ENCODE data around the gene RAF1. TPM values are rescaled to one million over a fixed set of nuclear protein-coding genes. Genes with fewer than 3 reads are reported as not detected.
"Not testable (repeated sequence)": the region's sequence is repeated elsewhere in the genome, so short reads cannot be mapped to it uniquely, and the experiment has no call there.

Gene RAF1
- total and polyA plus RNA-seq, 3 experiments from 2014 or later = 73.1 to 90.9 (median 89.4) TPM

DNA sequence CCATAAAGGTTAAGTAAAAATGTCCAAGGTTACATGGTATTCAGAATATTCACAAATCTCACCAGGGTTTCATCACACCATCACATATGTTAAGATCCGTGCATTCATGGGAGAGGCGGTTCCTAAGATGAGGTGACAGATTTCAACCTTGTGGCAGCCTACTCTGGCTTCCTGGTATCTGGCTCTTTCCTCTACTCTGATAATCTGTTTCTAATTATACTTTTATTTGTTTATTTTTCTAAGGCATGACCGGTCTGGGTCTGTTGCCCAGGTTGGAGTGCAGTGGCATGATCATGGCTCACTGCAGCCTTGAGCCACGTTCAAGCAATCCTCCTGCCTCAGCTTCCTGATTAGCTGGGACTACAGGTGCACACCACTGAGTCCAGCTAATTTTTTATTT, 34.4 kb downstream of the RAF1 start:
- no peaks in the 10 kb centered on the region for H3K27me3 Mint-ChIP-seq
- POLR2A ChIA-PET = interaction anchor here (0.6 kb wide), 1 partner anchor 22 kb away, joined by 5 read pairs; no protein-coding TSS in a partner anchor
- H3K9me3 Mint-ChIP-seq = no peaks in the 10 kb centered on the region
- CTCF ChIA-PET = no interaction called here
- Histone ChIP-seq H3K27me3 (ENCODE audit: insufficient read depth, low read length, poor library complexity, severe bottlenecking) (no peaks in the 10 kb centered on the region), H3K9me3 (ENCODE audit: low read length) (no peaks in the 10 kb centered on the region), H3K4me3 (ENCODE audit: low read length) (no peak overlapping the region), H3K4me1 (ENCODE audit: insufficient read depth, low read length) (peaks cover 44% of the 10 kb centered on the region), H3K36me3 (ENCODE audit: insufficient read depth, low read length) (no peaks in the 10 kb centered on the region), H3K27ac (ENCODE audit: low read depth, low read length) (no peak overlapping the region)
- peaks cover 0 to 8% (median 0%) of the 10 kb centered on the region in 3 donors for H3K36me3 Mint-ChIP-seq
- no peak for DNase-seq
- peak overlapping the region in 4 of 8 donors; percentile 13 to 69 (median 44) for H3K27ac Mint-ChIP-seq
- H3K4me3 Mint-ChIP-seq = no peak overlapping the region
- H3K4me1 Mint-ChIP-seq = peaks cover 51 to 83% (median 80%) of the 10 kb centered on the region in 3 donors

DNA sequence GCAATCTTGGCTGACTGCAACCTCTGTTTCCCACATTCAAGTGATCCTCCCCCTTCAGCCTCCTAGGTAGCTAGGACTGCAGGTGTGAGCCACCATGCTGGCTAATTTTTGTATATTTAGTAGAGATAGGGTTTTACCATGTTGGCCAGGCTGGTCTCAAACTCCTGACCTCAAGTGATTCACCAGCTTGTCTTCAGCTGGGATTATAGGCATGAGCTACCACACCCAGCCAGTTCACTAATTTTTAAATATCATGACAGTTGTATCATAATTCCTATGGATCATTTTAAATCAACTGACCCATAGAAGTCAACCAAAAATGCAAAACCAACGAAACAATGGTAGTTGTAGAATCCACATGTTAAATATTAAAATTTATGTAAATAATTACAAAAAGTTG, 35.1 kb downstream of the RAF1 start:
- Histone ChIP-seq H3K4me1 (ENCODE audit: insufficient read depth, low read length) (peaks cover 44% of the 10 kb centered on the region), H3K9me3 (ENCODE audit: low read length) (no peaks in the 10 kb centered on the region), H3K36me3 (ENCODE audit: insufficient read depth, low read length) (no peaks in the 10 kb centered on the region), H3K27me3 (ENCODE audit: insufficient read depth, low read length, poor library complexity, severe bottlenecking) (no peaks in the 10 kb centered on the region), H3K27ac (ENCODE audit: low read depth, low read length) (no peak overlapping the region), H3K4me3 (ENCODE audit: low read length) (no peak overlapping the region)
- DNase-seq = no peak
- peaks cover 55 to 83% (median 82%) of the 10 kb centered on the region in 3 donors for H3K4me1 Mint-ChIP-seq
- no peaks in the 10 kb centered on the region for H3K27me3 Mint-ChIP-seq
- ChIA-PET CTCF (no interaction called here), POLR2A (no interaction called here)
- no peaks in the 10 kb centered on the region for H3K9me3 Mint-ChIP-seq
- H3K27ac Mint-ChIP-seq = peak overlapping the region in 1 of 8 donors; percentile 43
- peaks cover 0 to 9% (median 0%) of the 10 kb centered on the region in 3 donors for H3K36me3 Mint-ChIP-seq
- no peak overlapping the region for H3K4me3 Mint-ChIP-seq

DNA sequence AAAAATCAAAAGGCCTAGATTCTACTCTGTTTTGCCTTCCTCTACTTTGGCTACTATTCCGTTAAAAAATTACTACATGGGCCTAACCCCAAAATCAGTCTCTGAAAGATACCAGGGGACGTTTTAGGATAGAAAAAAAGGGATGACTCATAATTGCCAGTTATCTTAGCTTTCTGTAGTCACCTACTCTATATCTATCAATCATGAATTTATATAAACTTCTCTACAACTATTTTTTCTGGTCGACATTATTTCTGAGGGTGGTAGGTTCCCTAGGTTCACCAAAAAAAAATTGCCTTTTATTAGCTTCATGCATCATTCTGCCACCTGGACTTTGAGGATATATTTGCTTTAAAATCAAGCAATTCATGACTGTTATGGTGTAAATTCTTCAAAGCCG, 36.5 kb downstream of the RAF1 start:
- no peak overlapping the region for H3K27ac ChIP-seq (ENCODE audit: low read depth, low read length)
- Mint-ChIP-seq H3K4me3 (peak overlapping the region in 2 of 7 donors; percentile 2 to 5), H3K4me1 (peaks cover 51 to 81% (median 79%) of the 10 kb centered on the region in 3 donors), H3K9me3 (no peaks in the 10 kb centered on the region), H3K27ac (peak overlapping the region in 7 of 8 donors; percentile 2 to 96 (median 32)), H3K27me3 (no peaks in the 10 kb centered on the region), H3K36me3 (peaks cover 0 to 9% (median 0%) of the 10 kb centered on the region in 3 donors)
- H3K4me1 ChIP-seq (ENCODE audit: insufficient read depth, low read length) = peaks cover 38% of the 10 kb centered on the region
- no peak overlapping the region for H3K4me3 ChIP-seq (ENCODE audit: low read length)
- ChIA-PET POLR2A (no interaction called here), CTCF (interaction anchor here (1.1 kb wide), 1 partner anchor 37 kb away, joined by 4 read pairs; the partner anchor contains the start of gene RAF1)
- no peaks in the 10 kb centered on the region for H3K9me3 ChIP-seq (ENCODE audit: low read length)
- no peaks in the 10 kb centered on the region for H3K27me3 ChIP-seq (ENCODE audit: insufficient read depth, low read length, poor library complexity, severe bottlenecking)
- DNase-seq = no peak
- H3K36me3 ChIP-seq (ENCODE audit: insufficient read depth, low read length) = no peaks in the 10 kb centered on the region

DNA sequence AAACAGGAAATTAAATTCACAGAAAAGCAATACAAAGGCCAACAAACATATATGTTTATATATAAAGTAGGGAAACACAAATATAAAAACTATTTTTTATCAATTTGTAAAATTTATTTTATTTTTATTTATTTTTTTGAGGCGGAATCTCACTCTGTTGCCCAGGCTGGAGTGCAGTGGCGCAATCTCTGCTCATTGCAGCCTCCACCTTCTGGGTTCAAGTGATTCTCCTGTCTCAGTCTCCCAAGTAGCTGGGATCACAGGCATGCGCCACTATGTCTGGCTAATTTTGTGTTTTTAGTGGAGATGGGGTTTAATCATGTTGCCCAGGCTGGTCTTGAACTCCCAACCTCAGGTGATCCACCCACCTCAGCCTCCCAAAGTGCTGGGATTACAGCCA, 39.0 kb downstream of the RAF1 start:
- H3K27me3 Mint-ChIP-seq; H3K36me3 ChIP-seq (ENCODE audit: insufficient read depth, low read length); H3K36me3 Mint-ChIP-seq; H3K27me3 ChIP-seq (ENCODE audit: insufficient read depth, low read length, poor library complexity, severe bottlenecking); POLR2A ChIA-PET; H3K4me3 ChIP-seq (ENCODE audit: low read length); H3K9me3 ChIP-seq (ENCODE audit: low read length); H3K27ac ChIP-seq (ENCODE audit: low read depth, low read length); H3K9me3 Mint-ChIP-seq; DNase-seq: not testable (repeated sequence)
- H3K4me1 ChIP-seq (ENCODE audit: insufficient read depth, low read length) = peaks cover 29% of the 10 kb centered on the region
- peaks cover 57 to 84% (median 76%) of the 10 kb centered on the region in 3 donors for H3K4me1 Mint-ChIP-seq
- peak overlapping the region in 2 of 7 donors; percentile 73 to 83 for H3K4me3 Mint-ChIP-seq
- peak overlapping the region in 6 of 8 donors; percentile 54 to 90 (median 72) for H3K27ac Mint-ChIP-seq
- CTCF ChIA-PET = interaction anchor here (1.2 kb wide), 1 partner anchor 20 kb away, joined by 3 read pairs; no protein-coding TSS in a partner anchor

DNA sequence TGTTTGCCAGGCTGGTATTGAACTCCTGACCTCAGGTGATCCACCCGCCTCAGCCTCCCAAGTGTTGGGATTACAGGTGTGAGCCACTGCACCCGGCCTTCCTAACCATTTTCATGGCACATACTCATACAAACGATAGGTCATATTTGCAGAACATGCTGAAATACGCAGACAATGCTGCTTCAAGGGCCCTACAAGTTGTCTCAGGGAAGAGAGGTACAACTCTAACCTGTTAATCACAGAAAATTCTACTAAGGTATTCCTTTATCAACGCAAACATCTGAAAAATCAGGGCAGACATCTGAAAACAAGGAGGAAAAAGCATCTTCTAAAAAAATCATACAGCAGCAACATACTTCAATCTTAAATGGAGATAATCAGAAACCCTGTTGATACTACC, 39.9 kb downstream of the RAF1 start:
- no peaks in the 10 kb centered on the region for H3K9me3 Mint-ChIP-seq
- ChIA-PET POLR2A (no interaction called here), CTCF (no interaction called here)
- H3K27ac Mint-ChIP-seq = peak overlapping the region in 6 of 8 donors; percentile 8 to 70 (median 34)
- no peaks in the 10 kb centered on the region for H3K27me3 ChIP-seq (ENCODE audit: insufficient read depth, low read length, poor library complexity, severe bottlenecking)
- H3K4me3 ChIP-seq (ENCODE audit: low read length) = no peak overlapping the region
- no peak for DNase-seq
- no peaks in the 10 kb centered on the region for H3K36me3 ChIP-seq (ENCODE audit: insufficient read depth, low read length)
- peaks cover 0 to 6% (median 0%) of the 10 kb centered on the region in 3 donors for H3K36me3 Mint-ChIP-seq
- H3K27ac ChIP-seq (ENCODE audit: low read depth, low read length) = no peak overlapping the region
- no peak overlapping the region for H3K4me3 Mint-ChIP-seq
- peaks cover 29% of the 10 kb centered on the region for H3K4me1 ChIP-seq (ENCODE audit: insufficient read depth, low read length)
- no peaks in the 10 kb centered on the region for H3K9me3 ChIP-seq (ENCODE audit: low read length)
- peaks cover 49 to 83% (median 67%) of the 10 kb centered on the region in 3 donors for H3K4me1 Mint-ChIP-seq
- no peaks in the 10 kb centered on the region for H3K27me3 Mint-ChIP-seq

DNA sequence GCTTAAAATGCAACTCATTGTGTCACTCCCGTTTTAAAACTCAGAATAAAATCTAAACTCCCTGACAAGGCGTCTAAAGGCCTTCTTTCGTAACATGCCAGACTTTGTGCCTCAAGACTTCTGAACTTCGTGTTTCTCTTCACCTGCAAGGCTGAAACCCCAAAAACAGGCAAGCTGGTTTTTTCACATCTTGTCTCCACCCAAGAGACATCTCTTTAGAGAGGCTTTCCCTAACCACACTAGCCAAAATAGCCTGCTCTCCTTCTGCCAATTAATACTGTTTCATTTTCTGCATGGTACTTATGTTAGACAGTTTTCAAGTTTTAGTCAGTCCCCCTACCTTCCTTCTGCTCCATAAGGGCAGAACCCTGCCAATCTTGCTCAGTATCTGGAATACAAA, 41.6 kb downstream of the RAF1 start:
- no peaks in the 10 kb centered on the region for H3K9me3 ChIP-seq (ENCODE audit: low read length)
- Mint-ChIP-seq H3K27me3 (no peaks in the 10 kb centered on the region), H3K4me3 (peak overlapping the region in 1 of 7 donors; percentile 15), H3K9me3 (no peaks in the 10 kb centered on the region), H3K27ac (peak overlapping the region in 6 of 8 donors; percentile 22 to 76 (median 38)), H3K4me1 (peaks cover 43 to 75% (median 62%) of the 10 kb centered on the region in 3 donors), H3K36me3 (peaks cover 0 to 16% (median 6%) of the 10 kb centered on the region in 3 donors)
- DNase-seq = no peak
- H3K27ac ChIP-seq (ENCODE audit: low read depth, low read length) = no peak overlapping the region
- H3K36me3 ChIP-seq (ENCODE audit: insufficient read depth, low read length) = peaks cover 8% of the 10 kb centered on the region
- peaks cover 21% of the 10 kb centered on the region for H3K4me1 ChIP-seq (ENCODE audit: insufficient read depth, low read length)
- CTCF ChIA-PET = no interaction called here
- H3K4me3 ChIP-seq (ENCODE audit: low read length) = no peak overlapping the region
- H3K27me3 ChIP-seq (ENCODE audit: insufficient read depth, low read length, poor library complexity, severe bottlenecking) = no peaks in the 10 kb centered on the region
- POLR2A ChIA-PET = no interaction called here

DNA sequence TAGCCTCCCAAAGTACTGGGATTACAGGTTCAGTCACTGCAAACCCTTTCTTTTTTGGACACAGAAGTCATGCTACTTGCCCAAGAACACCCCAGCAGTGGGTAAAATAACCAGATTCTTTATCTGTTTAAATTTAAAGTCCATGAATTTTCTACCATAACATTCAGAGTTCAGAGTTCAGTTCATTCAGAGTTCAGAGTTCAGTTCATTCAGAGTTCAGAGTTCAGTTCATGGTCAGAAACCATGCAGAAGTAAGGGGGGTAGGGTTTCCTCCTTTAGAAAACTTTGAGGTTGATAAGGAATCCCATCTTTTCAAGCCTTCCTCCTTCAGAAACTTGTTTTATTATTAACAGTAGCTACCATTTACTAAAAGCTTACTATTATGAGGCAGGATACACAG, 43.2 kb downstream of the RAF1 start:
- POLR2A ChIA-PET = interaction anchor here (0.5 kb wide), 1 partner anchor 29 kb away, joined by 3 read pairs; no protein-coding TSS in a partner anchor
- CTCF ChIA-PET = no interaction called here
- peaks cover 39 to 70% (median 50%) of the 10 kb centered on the region in 3 donors for H3K4me1 Mint-ChIP-seq

DNA sequence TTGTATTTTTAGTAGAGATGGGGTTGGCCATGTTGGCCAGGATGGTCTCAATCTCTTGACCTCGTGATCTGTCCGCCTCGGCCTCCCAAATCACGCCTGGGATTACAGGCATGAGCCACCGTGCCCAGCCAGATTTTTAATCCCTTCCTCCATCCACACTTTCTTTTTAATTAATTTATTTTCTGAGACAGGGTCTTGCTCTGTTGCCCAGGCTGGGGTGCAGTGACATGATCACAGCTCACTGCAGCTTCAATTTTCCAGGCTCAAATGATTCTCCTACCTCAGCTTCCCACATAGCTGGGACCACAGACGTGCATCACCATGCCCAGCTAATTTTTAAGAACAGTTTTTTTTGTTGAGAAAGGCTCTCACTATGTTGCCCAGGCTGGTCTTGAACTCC, 43.6 kb downstream of the RAF1 start:
- peaks cover 11% of the 10 kb centered on the region for H3K4me1 ChIP-seq (ENCODE audit: insufficient read depth, low read length)
- ChIA-PET CTCF (no interaction called here), POLR2A (no interaction called here)
- peaks cover 16% of the 10 kb centered on the region for H3K36me3 ChIP-seq (ENCODE audit: insufficient read depth, low read length)
- Mint-ChIP-seq H3K4me1 (peaks cover 37 to 68% (median 49%) of the 10 kb centered on the region in 3 donors), H3K4me3 (no peak overlapping the region), H3K27me3 (no peaks in the 10 kb centered on the region), H3K9me3 (no peaks in the 10 kb centered on the region), H3K27ac (peak overlapping the region in 1 of 8 donors; percentile 57), H3K36me3 (peaks cover 0 to 32% (median 6%) of the 10 kb centered on the region in 3 donors)
- no peaks in the 10 kb centered on the region for H3K27me3 ChIP-seq (ENCODE audit: insufficient read depth, low read length, poor library complexity, severe bottlenecking)
- no peak for DNase-seq
- H3K4me3 ChIP-seq (ENCODE audit: low read length) = no peak overlapping the region
- no peaks in the 10 kb centered on the region for H3K9me3 ChIP-seq (ENCODE audit: low read length)
- H3K27ac ChIP-seq (ENCODE audit: low read depth, low read length) = no peak overlapping the region

More for the DNA sequence above, 43.2 kb downstream of the RAF1 start:
- Histone ChIP-seq H3K9me3 (ENCODE audit: low read length) (no peaks in the 10 kb centered on the region), H3K4me1 (ENCODE audit: insufficient read depth, low read length) (peaks cover 15% of the 10 kb centered on the region), H3K36me3 (ENCODE audit: insufficient read depth, low read length) (peaks cover 15% of the 10 kb centered on the region), H3K27ac (ENCODE audit: low read depth, low read length) (no peak overlapping the region), H3K27me3 (ENCODE audit: insufficient read depth, low read length, poor library complexity, severe bottlenecking) (no peaks in the 10 kb centered on the region), H3K4me3 (ENCODE audit: low read length) (no peak overlapping the region)
- DNase-seq = no peak
- Mint-ChIP-seq H3K27ac (peak overlapping the region in 3 of 8 donors; percentile 24 to 67 (median 57)), H3K4me3 (no peak overlapping the region), H3K27me3 (no peaks in the 10 kb centered on the region), H3K36me3 (peaks cover 0 to 29% (median 6%) of the 10 kb centered on the region in 3 donors), H3K9me3 (no peaks in the 10 kb centered on the region)
